G401.6 (cell line): Measurements from ENCODE around the gene CRPPA.

Experiments used
- FAIRE-seq: peaks from 2 replicates; lab custom pipeline; 2012; peaks lifted over from hg19 to GRCh38; lab: Jason Lieb, UNC

CRPPA gene

DNA sequence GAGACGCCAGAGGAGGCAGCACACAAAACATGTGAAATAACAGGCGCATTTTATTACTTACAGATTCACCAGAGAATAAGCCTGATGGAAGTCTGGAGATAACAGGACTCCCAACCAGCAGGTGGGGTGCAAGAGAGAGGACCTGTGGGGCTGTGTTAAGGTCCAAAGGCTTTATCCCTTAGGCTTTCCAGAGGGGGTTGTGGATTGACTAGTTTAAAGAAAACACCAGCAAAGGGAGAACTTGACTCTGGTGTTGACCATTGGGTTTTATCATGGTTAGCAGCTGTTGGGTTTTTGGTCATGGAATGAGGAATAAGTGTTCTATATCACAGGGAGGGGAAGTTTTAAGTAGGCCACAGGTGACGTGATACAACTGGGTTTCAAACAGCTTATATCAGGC lies 1.6 kb upstream of the CRPPA start:
- no peak for FAIRE-seq

DNA sequence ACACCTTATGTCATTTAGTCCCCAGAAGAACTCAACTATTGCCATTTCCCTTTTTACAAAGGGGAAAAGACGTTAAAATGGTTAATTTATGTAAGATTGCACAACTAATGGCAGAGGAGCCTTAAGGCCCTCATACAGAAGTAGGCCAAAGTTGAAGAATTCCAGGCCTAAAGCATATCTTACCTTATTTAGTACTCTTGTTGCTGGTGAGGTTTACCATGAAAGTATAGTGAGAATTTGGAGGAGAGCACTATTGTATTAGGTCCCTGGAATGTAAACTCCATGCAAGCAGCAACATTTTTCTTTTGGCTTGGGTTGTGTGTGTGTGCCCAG lies 731 bp upstream of the CRPPA start:
- no peak for FAIRE-seq

DNA sequence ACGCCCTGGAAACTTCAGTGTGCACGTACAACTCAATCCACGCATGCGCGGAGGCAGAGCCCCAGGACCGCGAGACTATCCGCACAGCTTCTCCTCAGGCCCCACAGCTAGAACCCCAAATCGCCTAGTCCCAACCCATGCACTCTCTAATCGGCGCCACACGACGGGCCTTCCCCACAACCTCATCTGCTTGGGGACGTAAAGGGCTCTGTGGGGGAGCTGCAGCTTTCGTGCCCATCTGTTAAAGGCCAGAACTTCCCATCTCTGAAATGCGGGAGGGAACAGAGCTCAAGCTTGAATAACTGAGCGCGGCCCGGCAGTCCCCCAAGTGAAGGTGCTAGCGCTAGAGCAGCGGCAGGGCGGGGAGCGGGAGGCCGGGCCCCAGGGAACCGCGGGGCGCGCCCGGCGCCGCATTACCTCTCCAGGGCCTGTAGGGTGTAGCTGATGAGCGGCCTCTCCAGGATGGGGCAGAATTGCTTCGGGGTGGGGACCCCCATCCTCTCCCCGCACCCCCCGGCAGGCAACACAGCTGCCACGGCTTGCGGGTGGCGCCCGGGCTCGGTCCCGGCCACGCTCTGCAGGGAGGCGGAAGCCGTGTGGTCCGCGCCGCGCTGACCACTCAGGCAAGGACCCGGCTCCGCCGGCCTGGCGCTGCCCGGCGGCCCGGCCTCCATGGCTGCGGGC lies 547 bp downstream of the CRPPA start:
- FAIRE-seq = peak; percentile 23

DNA sequence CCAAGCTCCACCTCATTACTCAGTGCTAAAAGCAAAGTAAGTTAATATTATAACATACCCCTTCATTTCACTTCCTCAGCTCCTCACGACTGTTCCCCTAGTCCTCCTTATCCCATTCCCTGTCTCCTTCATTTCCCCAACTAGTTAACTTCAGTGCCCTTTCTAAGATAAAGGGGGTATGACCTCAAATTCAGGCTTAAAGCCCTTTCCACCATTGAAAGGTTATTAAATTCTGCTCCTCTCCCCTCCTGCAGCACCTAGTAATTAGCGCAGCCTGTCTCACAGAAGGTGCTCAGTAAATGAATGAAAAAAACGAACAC lies 1.0 kb downstream of the CRPPA start:
- no peak for FAIRE-seq

DNA sequence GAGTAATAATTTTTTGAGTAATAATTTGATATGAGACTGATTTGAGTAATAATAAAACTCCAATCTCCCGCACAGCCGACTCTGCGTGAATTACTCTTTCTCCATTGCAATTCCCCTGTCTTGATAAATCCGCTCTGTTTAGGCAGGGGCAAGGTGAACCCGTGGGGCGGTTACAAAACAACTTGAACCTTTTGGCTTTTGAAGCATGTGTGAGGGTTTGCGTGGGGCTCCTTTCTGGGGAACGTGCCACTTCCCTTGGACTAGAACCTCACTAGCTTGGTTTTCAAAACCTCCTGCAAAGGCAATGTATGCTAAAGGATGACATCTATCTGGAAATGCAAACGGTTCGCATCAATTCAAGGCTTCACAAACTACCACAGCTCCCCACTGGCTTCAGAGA lies 1.5 kb downstream of the CRPPA start:
- no peak for FAIRE-seq

DNA sequence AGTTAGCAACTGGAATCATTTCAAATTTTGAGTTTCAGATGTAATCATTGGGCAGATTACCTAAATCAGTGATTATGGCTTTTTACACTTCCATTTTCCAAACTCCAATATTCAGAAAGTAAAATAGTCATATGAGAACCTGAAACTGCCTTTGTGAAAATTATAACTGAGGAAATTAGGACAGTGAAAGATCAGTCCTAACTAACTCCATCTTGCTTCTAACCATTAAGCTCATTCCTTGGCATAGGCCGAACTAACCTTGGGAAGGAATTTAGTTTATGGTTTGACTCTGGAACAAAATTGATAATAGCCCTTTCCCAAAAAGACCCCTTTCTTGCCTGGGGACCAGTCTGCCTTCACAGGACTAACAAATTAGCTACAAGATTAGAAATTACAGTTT lies 2.2 kb downstream of the CRPPA start:
- no peak for FAIRE-seq

DNA sequence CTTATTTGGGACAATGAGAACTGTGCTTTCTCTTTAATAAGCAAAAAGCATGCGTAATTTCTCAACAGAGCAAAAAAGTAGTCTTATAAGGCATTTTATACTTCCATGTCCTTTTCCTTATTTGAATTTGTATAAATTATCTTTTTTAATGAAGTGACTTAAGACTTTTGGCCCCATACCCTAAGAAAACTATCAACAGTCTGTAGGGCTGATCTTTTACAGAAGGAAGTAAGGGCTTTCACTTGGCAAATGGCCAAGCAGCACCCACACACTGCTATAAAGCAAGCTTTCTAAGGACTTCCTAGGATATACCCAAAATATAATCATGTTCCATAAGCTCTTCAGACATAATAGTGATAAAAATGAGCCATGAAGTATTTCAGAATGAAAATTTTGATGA lies 3.4 kb downstream of the CRPPA start:
- FAIRE-seq = no peak

DNA sequence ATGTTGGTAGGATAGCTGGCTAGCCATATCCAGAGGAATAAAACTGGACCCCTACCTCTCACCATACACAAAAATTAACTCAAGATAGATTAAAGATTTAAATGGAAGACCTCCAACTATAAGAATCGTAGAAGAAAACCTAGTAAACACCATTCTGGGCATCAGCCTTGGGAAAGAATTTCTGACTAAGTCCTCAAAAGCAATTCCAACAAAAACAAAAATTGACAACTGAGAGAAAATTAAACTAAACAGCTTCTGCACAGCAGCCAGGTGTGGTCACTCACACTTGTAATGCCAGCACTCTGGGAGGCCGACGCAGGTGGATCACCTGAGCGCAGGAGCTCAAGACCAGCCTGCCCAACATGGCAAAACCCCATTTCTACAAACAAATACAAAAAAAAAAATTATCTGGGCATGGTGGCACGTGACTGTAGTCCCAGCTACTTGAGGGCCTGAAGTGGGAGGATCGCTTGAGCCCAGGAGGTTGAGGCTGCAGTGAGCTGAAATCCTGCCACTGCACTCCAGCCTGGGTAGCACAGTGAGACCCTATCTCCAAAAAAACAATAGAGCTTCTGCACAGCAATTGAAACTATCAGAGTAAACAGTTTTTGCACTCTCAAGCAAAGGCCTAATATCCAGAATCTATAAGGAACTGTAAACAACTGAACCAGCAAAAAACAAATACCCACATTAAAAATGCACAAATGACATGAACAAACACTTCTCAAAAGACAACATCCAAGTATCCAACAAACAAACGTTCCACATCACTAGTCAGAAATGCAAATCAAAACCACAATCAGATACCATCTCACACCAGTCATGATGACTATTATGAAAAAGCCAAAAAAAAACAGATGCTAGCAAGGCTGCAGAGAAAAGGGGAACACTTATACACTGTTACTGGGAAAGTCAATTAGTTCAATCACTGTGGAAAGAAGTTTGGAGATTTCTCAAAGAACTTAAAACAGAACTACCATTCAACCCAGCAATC lies 4.8 kb downstream of the CRPPA start:
- no peak for FAIRE-seq

DNA sequence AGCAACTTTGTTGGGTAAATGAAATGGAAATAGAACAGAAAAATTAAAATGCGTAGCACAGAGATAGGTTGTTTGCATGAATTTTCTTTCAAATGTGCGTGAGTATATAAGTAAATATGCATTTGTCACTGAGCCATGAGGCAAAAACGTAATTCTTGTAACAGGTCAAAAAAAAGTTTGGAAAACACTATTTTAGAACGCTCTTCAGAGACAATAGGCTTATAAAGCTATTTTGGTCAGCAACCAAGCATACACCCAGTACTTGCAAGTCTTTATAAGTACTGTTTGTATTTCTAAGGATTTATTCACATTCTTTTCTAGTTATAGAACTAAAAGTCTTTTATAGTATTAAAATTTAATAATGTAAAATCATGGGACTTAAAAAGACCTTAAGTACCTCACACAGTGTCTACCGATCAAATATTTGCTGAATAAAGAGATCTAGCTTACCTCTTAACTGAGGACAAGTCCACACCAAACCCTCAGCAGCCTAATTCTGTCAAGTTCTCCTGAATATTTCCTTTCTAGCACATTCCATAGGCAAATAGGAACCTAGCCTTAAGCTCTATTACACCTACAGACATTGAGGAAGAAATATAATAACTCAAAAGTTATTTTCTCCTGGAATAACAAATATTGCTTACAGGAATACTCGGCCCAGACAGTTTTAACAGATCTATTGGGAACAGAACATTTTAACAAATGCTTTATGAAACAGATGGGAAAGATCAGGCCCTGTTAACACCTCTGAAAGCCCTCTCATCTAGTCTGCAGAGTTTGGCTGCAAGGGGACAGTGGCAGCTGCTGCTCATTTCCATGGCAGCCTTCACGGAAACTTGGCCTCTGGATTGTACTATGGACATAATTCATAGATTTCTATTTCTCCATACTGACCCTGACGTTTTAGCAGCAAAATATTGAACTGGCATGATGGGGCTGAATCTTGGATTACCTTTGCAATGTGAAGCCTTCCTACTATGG lies 8.8 kb downstream of the CRPPA start:
- no peak for FAIRE-seq

DNA sequence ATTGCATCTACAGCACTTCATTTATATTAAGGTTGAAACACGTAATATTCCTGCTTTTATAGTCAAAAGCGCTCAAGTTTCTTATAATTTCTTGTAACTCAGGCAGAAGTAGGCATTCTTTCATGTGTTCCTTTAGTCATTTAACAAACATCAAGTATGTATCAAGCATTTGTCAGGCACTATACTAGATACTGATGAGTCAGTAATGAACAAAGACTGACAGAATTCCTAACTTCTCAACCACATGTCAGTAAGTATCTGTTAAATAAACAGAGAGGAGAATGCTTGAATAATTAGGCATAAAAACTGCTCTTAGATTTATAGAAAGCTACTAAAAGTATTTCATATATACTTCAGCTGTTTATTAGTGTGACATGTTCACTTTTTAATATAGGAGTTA lies 9.9 kb downstream of the CRPPA start:
- no peak for FAIRE-seq

DNA sequence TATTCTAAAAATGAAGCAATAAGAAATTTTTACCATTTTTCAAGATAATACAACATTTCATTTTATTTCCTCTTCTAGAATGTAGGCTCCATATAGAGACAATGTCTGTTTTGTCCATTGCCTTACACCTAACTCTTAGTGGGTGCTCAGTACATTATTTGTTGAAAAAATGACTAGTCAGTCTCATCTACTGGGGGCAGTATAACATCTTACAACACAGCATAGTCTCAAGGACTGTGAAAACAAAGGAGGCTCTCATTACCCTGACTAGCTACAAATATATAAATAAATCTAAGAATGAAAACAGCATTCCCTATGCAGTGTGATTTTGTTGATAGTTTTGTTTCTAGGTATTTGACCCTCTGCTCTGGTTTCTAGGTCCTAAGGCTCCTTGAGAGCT lies 11.6 kb downstream of the CRPPA start:
- no peak for FAIRE-seq

DNA sequence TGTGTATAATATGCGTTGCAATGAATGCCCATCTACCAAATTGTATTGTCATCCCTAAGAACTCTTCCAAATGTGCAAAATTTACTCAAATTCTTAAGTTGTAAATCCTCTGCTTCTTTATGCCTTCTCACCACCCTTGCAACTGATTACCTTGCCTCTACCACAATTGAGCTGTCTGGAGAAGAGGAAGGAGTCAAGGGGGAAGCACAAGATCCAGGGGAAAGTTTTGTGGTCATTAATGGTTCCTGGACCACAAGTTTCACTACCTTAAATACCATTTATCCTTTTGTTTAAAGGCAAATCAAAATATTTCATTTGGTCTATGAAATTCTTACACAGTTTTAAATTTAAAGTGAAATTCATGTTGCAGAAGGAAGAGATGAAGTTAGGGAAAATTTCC lies 16.7 kb downstream of the CRPPA start:
- FAIRE-seq = no peak

DNA sequence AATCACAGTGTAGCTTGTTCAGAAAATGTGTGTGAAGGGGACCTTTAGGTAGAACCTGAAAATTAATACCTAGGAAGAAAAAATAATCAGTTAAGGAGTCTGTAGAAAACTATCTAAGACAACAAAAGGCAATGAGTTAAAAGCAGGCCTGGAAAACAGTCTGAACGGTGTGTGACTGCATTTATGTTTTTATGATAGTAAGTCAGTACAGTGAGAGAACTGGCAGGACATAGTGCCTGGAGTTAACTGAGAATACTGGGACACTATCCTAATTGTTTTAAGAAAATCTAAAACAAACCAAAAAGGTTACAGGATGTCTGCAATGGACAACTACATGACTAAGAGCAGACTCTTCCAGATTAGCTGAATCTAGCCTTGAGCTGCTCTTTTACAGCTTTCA lies 17.9 kb downstream of the CRPPA start:
- FAIRE-seq = no peak

DNA sequence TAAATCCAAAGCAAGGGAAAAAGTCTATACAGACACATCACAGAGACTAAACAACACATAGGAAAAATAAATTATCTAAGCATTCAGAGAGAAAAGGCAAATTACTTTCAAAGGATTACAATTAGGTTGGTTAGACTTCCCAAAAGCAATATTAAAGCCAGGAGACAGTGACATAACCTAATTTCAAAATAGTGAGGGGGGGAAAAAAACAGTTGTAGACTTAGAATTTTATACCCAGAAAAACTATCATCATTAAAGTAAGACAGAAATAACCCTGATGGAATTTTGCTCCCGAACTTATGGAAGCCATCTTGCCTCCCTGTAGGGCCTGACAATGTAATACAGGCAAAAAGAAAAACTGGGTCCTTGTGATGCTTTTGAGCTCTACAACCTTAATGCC lies 18.4 kb downstream of the CRPPA start:
- no peak for FAIRE-seq

DNA sequence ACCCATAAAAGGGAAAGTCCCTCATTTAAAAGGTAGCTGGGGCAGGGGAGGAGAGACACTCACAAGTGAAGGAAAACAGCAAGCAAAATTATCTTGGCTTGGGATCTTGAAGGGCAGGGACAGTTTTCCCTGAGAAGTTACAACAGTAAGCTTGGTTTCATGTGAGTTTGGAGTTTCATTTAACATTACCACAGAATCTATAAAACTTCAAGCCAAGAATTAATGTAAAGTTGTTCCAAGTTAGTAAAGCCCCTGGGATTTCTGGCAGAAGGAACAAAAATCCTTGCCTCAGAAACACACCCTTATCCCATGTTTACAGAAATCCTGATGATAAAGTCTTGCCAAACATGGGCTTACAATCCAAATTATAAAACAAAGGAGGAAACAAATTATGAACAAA lies 19.2 kb downstream of the CRPPA start:
- FAIRE-seq = no peak

DNA sequence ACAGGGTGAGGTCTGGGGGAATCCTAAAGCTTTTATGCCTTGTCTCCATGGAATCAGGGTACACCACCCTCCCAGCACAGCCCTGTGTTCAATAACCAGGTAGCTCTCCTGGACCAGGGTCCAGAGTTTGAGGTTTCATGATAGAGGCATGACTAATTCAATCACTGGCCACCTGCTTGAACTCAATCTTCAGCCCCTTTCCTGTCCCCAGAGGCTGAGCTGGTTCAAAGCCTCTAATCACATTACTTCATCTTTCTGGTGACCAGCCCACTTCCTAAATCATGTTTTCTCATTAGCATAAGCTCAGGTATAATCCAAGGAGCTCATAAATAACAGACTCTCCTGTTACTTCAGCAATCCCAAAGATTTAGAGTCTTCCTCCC lies 20.5 kb downstream of the CRPPA start:
- FAIRE-seq = no peak

DNA sequence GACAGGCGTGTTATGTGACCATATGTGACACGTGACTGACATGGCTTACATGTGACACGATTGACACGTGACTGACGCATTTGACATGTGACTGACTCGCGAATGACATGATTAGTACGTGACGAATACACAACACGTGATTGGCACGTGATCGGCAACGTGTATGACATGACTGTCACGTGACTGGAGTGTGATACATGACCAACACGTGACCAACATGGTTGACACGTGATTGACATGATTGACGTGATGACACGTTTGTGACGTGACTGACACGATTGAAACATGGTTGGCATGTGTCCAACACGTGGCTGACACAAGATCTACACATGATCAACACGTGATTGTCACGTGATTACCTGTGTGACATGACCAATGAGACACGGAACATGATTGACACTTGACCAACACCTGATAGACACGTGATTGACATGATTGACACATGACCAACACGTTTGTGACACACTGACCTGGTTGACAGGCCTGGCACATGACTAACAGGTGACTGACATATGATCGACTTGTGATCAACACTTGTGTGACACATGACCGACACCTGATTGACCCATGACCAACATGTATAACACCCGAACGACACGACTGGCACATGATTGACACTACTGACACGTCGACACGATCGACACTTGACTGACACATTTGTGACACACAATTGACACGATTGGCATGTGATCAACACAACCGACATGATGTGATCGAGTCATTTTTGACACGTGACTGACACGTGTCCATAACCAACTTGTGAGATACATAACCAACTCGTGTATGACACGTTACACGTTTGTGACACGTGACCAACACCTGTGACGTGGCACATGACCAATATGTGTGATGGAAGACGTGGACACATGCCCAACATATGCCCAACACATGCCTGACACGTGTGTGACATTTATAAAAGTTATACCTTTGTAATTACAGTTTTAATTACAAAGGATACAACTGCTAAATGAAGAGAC lies 21.1 kb downstream of the CRPPA start:
- no peak for FAIRE-seq

DNA sequence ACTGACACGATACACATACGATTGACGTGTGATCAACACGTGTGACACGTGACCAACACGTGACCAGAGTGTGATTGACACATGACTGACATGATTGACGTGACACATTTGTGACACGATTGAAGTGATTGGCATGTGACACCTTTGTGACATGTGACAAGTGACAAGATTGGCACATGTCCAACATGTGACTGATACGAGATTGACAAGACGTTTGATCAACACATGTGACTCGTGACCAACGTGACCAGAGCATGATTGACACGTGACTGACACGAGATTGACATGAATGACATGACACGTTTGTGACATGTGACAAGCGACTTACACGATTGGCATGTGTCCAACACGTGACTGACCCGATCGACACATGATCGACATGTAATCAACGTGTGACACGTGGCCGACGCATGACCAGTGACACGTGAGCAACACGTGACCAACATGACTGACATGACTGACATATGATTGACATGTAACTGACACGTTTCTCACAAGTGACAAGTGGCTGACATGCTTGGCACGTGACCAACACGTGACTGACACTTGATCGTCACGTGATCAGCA lies 22.0 kb downstream of the CRPPA start:
- no peak for FAIRE-seq

DNA sequence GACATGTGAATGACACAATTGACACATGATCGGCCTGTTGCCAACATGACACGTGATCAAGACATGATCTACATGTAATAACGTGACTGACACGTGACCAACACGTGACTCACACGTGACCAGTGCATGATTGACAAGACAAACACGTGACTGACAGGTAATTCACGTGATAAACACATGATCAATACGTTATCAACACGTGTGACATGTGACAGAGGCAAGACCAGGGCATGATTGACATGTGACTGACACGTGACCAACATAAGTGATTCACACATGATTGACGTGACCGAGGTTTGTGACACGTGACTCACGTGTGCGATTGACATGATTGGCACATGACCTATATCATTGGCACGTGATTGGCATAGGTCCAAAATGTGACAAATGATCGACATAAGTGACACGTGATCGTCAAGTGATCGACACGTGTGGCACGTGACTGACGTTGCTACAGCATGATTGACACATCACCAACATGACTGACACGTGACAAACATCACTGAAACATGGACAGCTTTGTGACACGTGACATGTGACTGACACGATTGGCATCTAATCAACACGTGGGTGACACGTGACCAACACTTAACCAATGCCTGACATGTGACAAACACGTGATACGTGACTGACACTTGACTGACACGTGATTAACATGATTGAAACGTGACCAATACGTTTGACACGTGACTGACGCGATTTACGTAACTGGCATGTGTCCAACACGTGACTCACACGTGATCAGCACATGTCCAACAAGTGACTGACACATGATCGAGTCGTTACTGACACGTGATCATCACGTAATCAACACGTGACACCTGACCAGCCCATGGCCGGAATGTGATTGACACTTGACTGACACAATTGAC lies 23.0 kb downstream of the CRPPA start:
- FAIRE-seq = no peak

DNA sequence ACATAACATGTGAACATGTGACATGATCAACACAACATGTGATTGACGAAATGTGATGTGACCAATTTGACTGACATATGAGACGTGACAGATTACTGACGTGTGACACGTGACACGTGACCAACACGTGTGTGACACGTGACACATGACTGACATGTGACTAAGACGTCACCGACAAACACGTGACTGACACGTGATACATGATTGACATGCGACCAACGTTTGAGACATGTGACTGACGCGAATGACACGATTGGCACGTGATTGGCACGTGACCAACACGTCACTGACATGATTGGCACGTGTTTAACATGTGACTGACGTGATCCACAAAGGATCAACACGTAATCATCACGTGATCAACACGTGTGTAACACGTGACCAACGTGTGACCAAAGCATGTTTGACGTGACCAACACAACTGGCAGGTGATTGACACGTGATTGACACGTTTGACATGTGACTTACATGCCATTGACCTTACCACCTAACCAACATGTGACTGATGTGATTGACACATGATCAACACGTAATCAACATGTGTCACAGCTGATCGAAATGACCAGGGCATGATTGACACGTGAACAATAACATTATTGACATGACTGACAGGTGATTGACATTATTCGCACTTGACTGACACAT lies 23.7 kb downstream of the CRPPA start:
- no peak for FAIRE-seq
